Endothelial cell of umbilical vein (primary cell): ENCODE measurements around the gene ACHE. TPM values are rescaled to one million over a fixed set of nuclear protein-coding genes. Genes with fewer than 3 reads are reported as not detected.

Experiments used
- BruUV-seq: library from RNA; stranded (reverse); fragments of 400-500 nt; replicated peaks from 2 replicates; lab custom pipeline; 2021; lab: Mats Ljungman, UMichigan
- CTCF ChIA-PET: fragments of 300-600, 350-600 bp; sonication (Branson Sonifier 250); formaldehyde crosslinking; loops from one replicate; lab custom pipeline; 2021; ENCODE audit warnings: antibody characterized with exemption, inconsistent platforms; lab: Charles Lee
- POLR2A ChIA-PET: fragments of 300-600, 350-600 bp; sonication (Branson Sonifier 250); formaldehyde crosslinking; loops from one replicate; lab custom pipeline; 2021; ENCODE audit warnings: antibody characterized with exemption, inconsistent platforms; lab: Charles Lee
- DNase-seq: peaks from one replicate; pipeline ENCODE4 v3.0.0-alpha.2; 2011; ENCODE audit warnings: low read depth, low spot score
- FAIRE-seq: peaks from 2 replicates; lab custom pipeline; 2011; peaks lifted over from hg19 to GRCh38; lab: Jason Lieb, UNC
- H2AFZ ChIP-seq: 2 replicates; pipeline ENCODE4 v1.6.0; 2012; ENCODE audit warnings: low read depth, low read length, control low read depth, inconsistent platforms
- H3K27ac ChIP-seq: 2 replicates; pipeline ENCODE4 v1.5.1; 2011; ENCODE audit warnings: low read depth, mild to moderate bottlenecking, control low read depth, low read length, moderate library complexity; ENCODE audit not compliant: insufficient read depth
- H3K27me3 ChIP-seq, 2 experiments: 2 replicates each; pipeline versions ENCODE4 v1.6.0 to v1.6.1; 2011; ENCODE audit warnings: low read length in 2 of 2, mixed read lengths in 1 of 2; ENCODE audit not compliant: control insufficient read depth in 2 of 2, insufficient read depth in 2 of 2
- H3K36me3 ChIP-seq, 2 experiments: 2 replicates in 1 of 2; 3 replicates in 1 of 2; pipeline ENCODE4 v1.5.1; 2011; ENCODE audit warnings: low read length in 2 of 2, mild to moderate bottlenecking in 1 of 2, moderate library complexity in 1 of 2; ENCODE audit not compliant: control insufficient read depth in 2 of 2, insufficient read depth in 2 of 2; ENCODE audit errors: extremely low read depth in 1 of 2
- H3K4me1 ChIP-seq: 3 replicates; pipeline ENCODE4 v1.5.1; 2011; ENCODE audit warnings: mild to moderate bottlenecking, low read length; ENCODE audit not compliant: control insufficient read depth, insufficient read depth; ENCODE audit errors: extremely low read depth
- H3K4me2 ChIP-seq: 2 replicates; pipeline ENCODE4 v1.6.1; 2011; ENCODE audit warnings: low read length, control low read depth, mixed read lengths; ENCODE audit not compliant: insufficient read depth
- H3K4me3 ChIP-seq, 3 experiments: fragments of 200-600 bp in 1 of 3; sonication (generic), shearing (Covaris generic) in 1 of 3; replicated peaks in 1 of 3; 2 replicates each; pipeline ENCODE4 v1.5.1; 2011 to 2016; ENCODE audit warnings: control low read depth in 3 of 3, low read length in 3 of 3, mild to moderate bottlenecking in 2 of 3, inconsistent platforms in 1 of 3, low read depth in 1 of 3, moderate library complexity in 1 of 3; ENCODE audit not compliant: insufficient read depth in 1 of 3
- H3K79me2 ChIP-seq: 2 replicates; pipeline ENCODE4 v1.6.0; 2012; ENCODE audit warnings: low read length, inconsistent platforms; ENCODE audit not compliant: control insufficient read depth, insufficient read depth
- H3K9ac ChIP-seq: replicated peaks from 2 replicates; pipeline ENCODE3; 2011; ENCODE audit warnings: low read length, control low read depth; ENCODE audit not compliant: insufficient read depth; ENCODE audit errors: extremely low read depth
- H3K9me1 ChIP-seq: replicated peaks from 3 replicates; pipeline ENCODE4 v1.6.0; 2011; ENCODE audit warnings: mild to moderate bottlenecking, low read length; ENCODE audit not compliant: control insufficient read depth, insufficient read depth; ENCODE audit errors: extremely low read depth
- H3K9me3 ChIP-seq: replicated peaks from 2 replicates; pipeline ENCODE4 v1.5.1; 2012; ENCODE audit warnings: low read length, inconsistent platforms; ENCODE audit not compliant: control insufficient read depth, insufficient read depth
- H4K20me1 ChIP-seq: replicated peaks from 2 replicates; pipeline ENCODE3; 2011; ENCODE audit warnings: mild to moderate bottlenecking, low read length; ENCODE audit not compliant: control insufficient read depth, insufficient read depth; ENCODE audit errors: extremely low read depth
- CTCF ChIP-seq, 2 donors: IDR thresholded peaks; 1 replicate in 1 of 2; 2 replicates in 1 of 2; pipeline ENCODE4 v1.5.1; 2011; ENCODE audit warnings: low read length in 2 of 2, mild to moderate bottlenecking in 2 of 2, moderate library complexity in 2 of 2, control low read depth in 1 of 2, inconsistent platforms in 1 of 2, low read depth in 1 of 2; ENCODE audit not compliant: insufficient read depth in 1 of 2; ENCODE audit errors: extremely low read depth in 1 of 2
- EZH2 ChIP-seq: IDR thresholded peaks from 2 replicates; pipeline ENCODE4 v1.6.1; 2012; ENCODE audit warnings: borderline replicate concordance, low read depth, mild to moderate bottlenecking, moderate library complexity, low read length, inconsistent platforms; ENCODE audit not compliant: severe bottlenecking
- FOS ChIP-seq: IDR thresholded peaks from 2 replicates; pipeline ENCODE4 v1.6.1; 2011; ENCODE audit warnings: mild to moderate bottlenecking, low read length, moderate library complexity, borderline replicate concordance; ENCODE audit not compliant: insufficient read depth
- GATA2 ChIP-seq: IDR thresholded peaks from 2 replicates; pipeline ENCODE4 v1.7.0; 2011; ENCODE audit warnings: low read depth, mild to moderate bottlenecking, moderate library complexity, mixed read lengths, low read length; ENCODE audit not compliant: insufficient read length, insufficient read depth
- JUN ChIP-seq: IDR thresholded peaks from 2 replicates; pipeline ENCODE4 v1.6.1; 2011; ENCODE audit warnings: borderline replicate concordance, low read depth; ENCODE audit not compliant: insufficient read length, insufficient read depth
- MAX ChIP-seq: IDR thresholded peaks from 2 replicates; pipeline ENCODE4 v1.6.1; 2011; ENCODE audit not compliant: insufficient read depth, insufficient read length
- MYC ChIP-seq: IDR thresholded peaks from one replicate; pipeline ENCODE4 v1.6.1; 2011; ENCODE audit warnings: mild to moderate bottlenecking, low read depth, low read length
- POLR2A ChIP-seq: IDR thresholded peaks from 2 replicates; pipeline ENCODE4 v1.6.1; 2012; ENCODE audit warnings: low read depth, mild to moderate bottlenecking, control low read depth, low read length
- POLR2AphosphoS5 ChIP-seq: IDR thresholded peaks from 2 replicates; pipeline ENCODE4 v1.6.1; 2012; ENCODE audit warnings: low read depth, mild to moderate bottlenecking, control low read depth, low read length, moderate library complexity; ENCODE audit not compliant: insufficient read depth
- dilution Hi-C: fragments of 300-500 bp; cut with MboI; formaldehyde crosslinking; loops from one replicate; pipeline ENCODE4 v1.15.0; 2019; ENCODE audit warnings: low sequenced_read_pairs; ENCODE audit not compliant: extremely low pct_ligation_motif_present
- intact Hi-C: fragments of 100-400 bp; cut with micrococcal nuclease; formaldehyde crosslinking; loops from one replicate; pipeline ENCODE4 v1.10.0; 2022
- polyA plus RNA-seq, 4 experiments: library from polyadenylated mRNA; depleted of rRNA in 3 of 4; stranded (reverse) in 3 of 4; unstranded in 1 of 4; fragments of >200 nt; gene quantifications; 2 replicates each; pipeline versions ENCODE4 v1.2.1 to v1.2.3, GENCODE V29; 2011 to 2012; ENCODE audit warnings: missing spikeins in 1 of 4
- total RNA-seq: library from RNA; stranded (reverse); gene quantifications from 2 replicates; pipeline ENCODE4 v1.2.3, GENCODE V29; 2021

ACHE gene
- total and polyA plus RNA-seq, 2 donors (not counting 3 experiments of a cell fraction or from before 2014, with no cell fraction given) = 0.18 to 0.28 TPM

GRCh38 chr7:100867776-100868485, 27.8 kb downstream of the ACHE start:
- peaks cover 4 to 20% of the 10 kb centered on the region in 2 experiments for H3K36me3 ChIP-seq
- no peaks in the 10 kb centered on the region for H4K20me1 ChIP-seq
- CTCF ChIA-PET = no interaction called here
- H3K9ac ChIP-seq = peak overlapping the region; percentile 98
- H3K4me1 ChIP-seq = peaks cover 36% of the 10 kb centered on the region
- H3K9me1 ChIP-seq = no peaks in the 10 kb centered on the region
- H3K9me3 ChIP-seq = no peaks in the 10 kb centered on the region
- peak overlapping the region; percentile 2 for H2AFZ ChIP-seq
- H3K79me2 ChIP-seq = peaks cover 25% of the 10 kb centered on the region
- peak; percentile 56 for FAIRE-seq
- peak overlapping the region; percentile 86 for H3K4me2 ChIP-seq
- no TSS peak for BruUV-seq
- dilution Hi-C loops (no loop called here), intact Hi-C loops (loop anchor here (1.0 to 10.0 kb wide), 3 partner anchors 7 to 283 kb away; partner anchors contain the start of genes FBXO24, LRCH4 and SRRT)
- TF ChIP-seq FOS (no peak), MYC (no peak), MAX (no peak), GATA2 (no peak), POLR2A (no peak), CTCF (IDR thresholded peaks at IDR 0.05; ENCODE audit: extremely low read depth in 1 of 2, insufficient read depth in 1 of 2, low read depth in 1 of 2, low read length in 2 of 2) (no peak), POLR2AphosphoS5 (no peak), JUN (no peak), EZH2 (no peak)
- H3K27ac ChIP-seq = peak overlapping the region; percentile 90
- POLR2A ChIA-PET = no interaction called here
- no peak for DNase-seq
- peak overlapping the region; percentile 72 to 93 (median 87) for H3K4me3 ChIP-seq
- H3K27me3 ChIP-seq = no peaks in the 10 kb centered on the region
